Spinal cord (tissue), 10 donors: Measurements from ENCODE around the gene SLC7A1. TPM values are rescaled to one million over a fixed set of nuclear protein-coding genes. Genes with fewer than 3 reads are reported as not detected.

Source experiments
- DNase-seq, 6 donors: peaks; one replicate each; pipeline versions ENCODE4 v3.0.0 to v3.0.0-alpha.2; 2013 to 2015; ENCODE audit warnings: low spot score in 6 of 6, low read depth in 4 of 6
- H3K27ac ChIP-seq: one replicate; pipeline ENCODE4 v1.5.1; 2013; ENCODE audit warnings: low read depth, low read length, control low read depth
- H3K27me3 ChIP-seq: one replicate; pipeline ENCODE4 v1.6.1; 2013; ENCODE audit warnings: low read length; ENCODE audit not compliant: control insufficient read depth, insufficient read depth
- H3K36me3 ChIP-seq: one replicate; pipeline ENCODE4 v1.6.1; 2013; ENCODE audit warnings: low read length; ENCODE audit not compliant: control insufficient read depth, insufficient read depth
- H3K4me1 ChIP-seq: one replicate; pipeline ENCODE4 v1.6.1; 2013; ENCODE audit warnings: low read length; ENCODE audit not compliant: control insufficient read depth, insufficient read depth
- H3K4me3 ChIP-seq: one replicate; pipeline ENCODE4 v1.5.1; 2013; ENCODE audit warnings: low read depth, low read length, control low read depth
- H3K9me3 ChIP-seq: one replicate; pipeline ENCODE4 v1.6.1; 2013; ENCODE audit warnings: low read length; ENCODE audit not compliant: control insufficient read depth, insufficient read depth
- WGBS: methylation state at CpG from one replicate; pipeline ENCODE4 v1.1.5; 2013; ENCODE audit warnings: missing lambda C conversion rate; ENCODE audit not compliant: insufficient coverage; 5-methylcytosine and 5-hydroxymethylcytosine counted together
- polyA plus RNA-seq, 2 donors: library from polyadenylated mRNA; unstranded; fragments of 120-200 nt; gene quantifications; one replicate each; pipeline ENCODE4 v1.2.1, GENCODE V29; 2013; ENCODE audit not compliant: insufficient read length in 2 of 2
- total RNA-seq, 2 donors: library from RNA; depleted of rRNA in 1 of 2; stranded (reverse); fragments of 120-200 nt in 1 of 2; fragments of >200 nt in 1 of 2; gene quantifications; one replicate each; pipeline versions ENCODE4 v1.2.3 to v1.2.4, GENCODE V29; 2013 to 2014
- donor health status: healthy.

The SLC7A1 gene
- total and polyA plus RNA-seq, 4 donors, result 25.7 to 57.5 (median 42.5) TPM

- no peak overlapping the region for H3K27ac ChIP-seq
- no peaks in the 10 kb centered on the region for H3K27me3 ChIP-seq
- no peak for DNase-seq
- H3K4me3 ChIP-seq, result no peak overlapping the region
- no peaks in the 10 kb centered on the region for H3K9me3 ChIP-seq
- H3K36me3 ChIP-seq, result no peaks in the 10 kb centered on the region
- H3K4me1 ChIP-seq, result no peaks in the 10 kb centered on the region
- WGBS, result 100% methylated on average over 1 of the region's 2 CpGs
These were observed 135.6 kb downstream of the SLC7A1 start for GRCh38 chr13:29459813-29460355.
